RPMI8226 (cell line): ENCODE results near the gene OLR1.

Experiments
- DNase-seq: peaks from one replicate; pipeline ENCODE4 v3.0.0-alpha.2; 2015

Gene OLR1

GRCh38 chr12:10151621-10152020 lies 20.3 kb downstream of the OLR1 start:
- no peak for DNase-seq

GRCh38 chr12:10147714-10148403 lies 24.1 kb downstream of the OLR1 start:
- DNase-seq: no peak

- peak; percentile 19 for DNase-seq
These were observed 28.8 kb downstream of the OLR1 start for GRCh38 chr12:10142976-10143589.

GRCh38 chr12:10140001-10140400 lies 31.9 kb downstream of the OLR1 start:
- DNase-seq: peak; percentile 62

- peak; percentile 74 for DNase-seq
These were observed 35.2 kb downstream of the OLR1 start for GRCh38 chr12:10136637-10137205.

GRCh38 chr12:10135126-10135525 lies 36.8 kb downstream of the OLR1 start:
- DNase-seq: peak; percentile 58

- no peak for DNase-seq
These were observed 39.0 kb downstream of the OLR1 start for GRCh38 chr12:10132850-10133370.

- peak; percentile 15 for DNase-seq
These were observed 40.7 kb downstream of the OLR1 start for GRCh38 chr12:10131111-10131690.

GRCh38 chr12:10130042-10130441 lies 41.9 kb downstream of the OLR1 start, which contains the start of gene CLEC7A:
CLEC7A (minus strand) TSS chr12:10130199; CDS start chr12:10130082, 117 bp downstream.
- DNase-seq: peak; percentile 88

GRCh38 chr12:10128687-10129086 lies 43.2 kb downstream of the OLR1 start:
- peak; percentile 8 for DNase-seq

- DNase-seq: no peak
These were observed 45.5 kb downstream of the OLR1 start for GRCh38 chr12:10126413-10126812.

- no peak for DNase-seq
These were observed 49.2 kb downstream of the OLR1 start for GRCh38 chr12:10122689-10123088.

- no peak for DNase-seq
These were observed 50.7 kb downstream of the OLR1 start for GRCh38 chr12:10121278-10121677.

- DNase-seq: no peak
These were observed 52.9 kb downstream of the OLR1 start for GRCh38 chr12:10119066-10119465.

- no peak for DNase-seq
These were observed 56.0 kb downstream of the OLR1 start for GRCh38 chr12:10115890-10116289.

- DNase-seq: no peak
These were observed 56.6 kb downstream of the OLR1 start for GRCh38 chr12:10115311-10115710.

GRCh38 chr12:10113920-10114319 lies 58.0 kb downstream of the OLR1 start:
- no peak for DNase-seq

- DNase-seq: no peak
These were observed 58.9 kb downstream of the OLR1 start for GRCh38 chr12:10113075-10113474.

- DNase-seq: no peak
These were observed 60.5 kb downstream of the OLR1 start for GRCh38 chr12:10111451-10111850.

GRCh38 chr12:10110256-10110844 lies 61.6 kb downstream of the OLR1 start:
- DNase-seq: no peak
